Astrocyte (in vitro differentiated cells and primary cell): Measurements from ENCODE around the gene SH3BGRL2.

Experiments used
- EZH2 ChIP-seq: IDR thresholded peaks from 2 replicates; pipeline ENCODE4 v1.6.1; 2012; ENCODE audit warnings: mild to moderate bottlenecking, low read length, inconsistent platforms; ENCODE audit not compliant: insufficient read depth
- TF ChIP-seq, protein P1 (sequence below): IDR thresholded peaks from 2 replicates; pipeline ENCODE4 v1.5.1; 2011; ENCODE audit warnings: low read depth, mild to moderate bottlenecking, inconsistent platforms, low read length, moderate library complexity; ENCODE audit not compliant: insufficient read depth

DNA sequence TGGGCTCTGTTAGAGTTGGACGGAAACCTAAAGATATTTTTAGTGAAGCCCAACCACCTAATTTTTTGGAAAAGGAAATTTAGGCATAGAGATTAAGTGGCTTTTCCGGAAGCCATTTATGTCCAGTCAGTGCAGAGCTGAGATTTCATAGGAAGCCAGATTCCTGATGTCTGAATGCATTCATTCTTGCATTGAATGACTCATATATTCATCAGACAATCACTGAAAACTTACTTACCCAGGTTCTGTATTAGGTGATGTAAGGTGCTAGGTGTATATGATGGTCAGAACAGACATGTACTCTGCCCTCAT is 4.1 kb downstream of the SH3BGRL2 start:
- TF ChIP-seq, protein P1, sequence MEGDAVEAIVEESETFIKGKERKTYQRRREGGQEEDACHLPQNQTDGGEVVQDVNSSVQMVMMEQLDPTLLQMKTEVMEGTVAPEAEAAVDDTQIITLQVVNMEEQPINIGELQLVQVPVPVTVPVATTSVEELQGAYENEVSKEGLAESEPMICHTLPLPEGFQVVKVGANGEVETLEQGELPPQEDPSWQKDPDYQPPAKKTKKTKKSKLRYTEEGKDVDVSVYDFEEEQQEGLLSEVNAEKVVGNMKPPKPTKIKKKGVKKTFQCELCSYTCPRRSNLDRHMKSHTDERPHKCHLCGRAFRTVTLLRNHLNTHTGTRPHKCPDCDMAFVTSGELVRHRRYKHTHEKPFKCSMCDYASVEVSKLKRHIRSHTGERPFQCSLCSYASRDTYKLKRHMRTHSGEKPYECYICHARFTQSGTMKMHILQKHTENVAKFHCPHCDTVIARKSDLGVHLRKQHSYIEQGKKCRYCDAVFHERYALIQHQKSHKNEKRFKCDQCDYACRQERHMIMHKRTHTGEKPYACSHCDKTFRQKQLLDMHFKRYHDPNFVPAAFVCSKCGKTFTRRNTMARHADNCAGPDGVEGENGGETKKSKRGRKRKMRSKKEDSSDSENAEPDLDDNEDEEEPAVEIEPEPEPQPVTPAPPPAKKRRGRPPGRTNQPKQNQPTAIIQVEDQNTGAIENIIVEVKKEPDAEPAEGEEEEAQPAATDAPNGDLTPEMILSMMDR = no peak
- TF ChIP-seq EZH2 = no peak
